Common myeloid progenitor, CD34-positive (primary cell): Measurements from ENCODE around the gene SH3TC1.

ENCODE experiments used
- CTCF ChIA-PET: fragments of 350-600 bp; sonication (Branson Sonifier 250); formaldehyde crosslinking; loops from one replicate; lab custom pipeline; 2021; ENCODE audit warnings: antibody characterized with exemption; lab: Charles Lee
- POLR2A ChIA-PET: fragments of 350-600 bp; sonication (Branson Sonifier 250); formaldehyde crosslinking; loops from one replicate; lab custom pipeline; 2021; ENCODE audit warnings: antibody characterized with exemption; lab: Charles Lee
- DNase-seq, 3 donors: peaks; one replicate each; pipeline versions ENCODE4 v3.0.0 to v3.0.0-alpha.2; 2013
- H3K27ac ChIP-seq, 2 experiments: 1 replicate in 1 of 2; 2 replicates in 1 of 2; pipeline ENCODE4 v1.7.0; 2013; ENCODE audit warnings: inconsistent platforms in 2 of 2, low read length in 2 of 2, mild to moderate bottlenecking in 2 of 2, low read depth in 1 of 2, moderate library complexity in 1 of 2; ENCODE audit not compliant: severe bottlenecking in 2 of 2, insufficient read depth in 1 of 2, poor library complexity in 1 of 2
- H3K27me3 ChIP-seq, 5 experiments: replicated peaks in 2 of 5; 1 replicate in 3 of 5; 2 replicates in 2 of 5; pipeline versions ENCODE4 v1.6.1 to v1.7.0; 2013; ENCODE audit warnings: low read length in 4 of 5, mild to moderate bottlenecking in 2 of 5, moderate library complexity in 2 of 5, inconsistent platforms in 1 of 5; ENCODE audit not compliant: insufficient read depth in 5 of 5, control insufficient read depth in 4 of 5
- H3K36me3 ChIP-seq, 4 experiments: 1 replicate in 2 of 4; 2 replicates in 2 of 4; pipeline versions ENCODE4 v1.6.1 to v1.7.0; 2013; ENCODE audit warnings: low read length in 3 of 4, control low read depth in 1 of 4, mild to moderate bottlenecking in 1 of 4; ENCODE audit not compliant: control insufficient read depth in 4 of 4, insufficient read depth in 4 of 4
- H3K4me1 ChIP-seq, 4 experiments: 1 replicate in 3 of 4; 2 replicates in 1 of 4; pipeline versions ENCODE4 v1.6.1 to v1.7.1; 2013; ENCODE audit warnings: low read length in 3 of 4, mild to moderate bottlenecking in 3 of 4, control low read depth in 1 of 4, inconsistent platforms in 1 of 4, moderate library complexity in 1 of 4; ENCODE audit not compliant: control insufficient read depth in 4 of 4, insufficient read depth in 4 of 4; ENCODE audit errors: control extremely low read depth in 1 of 4
- H3K4me3 ChIP-seq, 7 experiments: 1 replicate in 4 of 7; 2 replicates in 3 of 7; pipeline versions ENCODE4 v1.5.1 to v1.7.0; 2013; ENCODE audit warnings: mild to moderate bottlenecking in 7 of 7, low read length in 6 of 7, moderate library complexity in 6 of 7, inconsistent platforms in 2 of 7, low read depth in 2 of 7, control low read depth in 1 of 7; ENCODE audit not compliant: insufficient read depth in 4 of 7, control insufficient read depth in 1 of 7; ENCODE audit errors: extremely low read depth in 1 of 7
- H3K9me3 ChIP-seq, 5 experiments: 1 replicate in 4 of 5; 2 replicates in 1 of 5; pipeline versions ENCODE4 v1.6.1 to v1.7.1; 2013; ENCODE audit warnings: low read length in 4 of 5, mild to moderate bottlenecking in 2 of 5, inconsistent platforms in 1 of 5, low read depth in 1 of 5, moderate library complexity in 1 of 5; ENCODE audit not compliant: control insufficient read depth in 4 of 5, insufficient read depth in 2 of 5; ENCODE audit errors: control extremely low read depth in 1 of 5
- WGBS: methylation state at CpG from one replicate; pipeline ENCODE4 v1.1.5; 2013; ENCODE audit not compliant: insufficient coverage; 5-methylcytosine and 5-hydroxymethylcytosine counted together

The SH3TC1 gene

GRCh38 chr4:8158710-8159536 lies 40.2 kb upstream of the SH3TC1 start, which contains the start of gene ABLIM2:
TSS of gene ABLIM2 (minus strand) at chr4:8158813. CDS start at chr4:8158689, 124 bp downstream.
- Histone ChIP-seq H3K27me3 (peaks cover 0 to 49% (median 27%) of the 10 kb centered on the region in 5 experiments), H3K9me3 (no peaks in the 10 kb centered on the region), H3K4me3 (peak within 1 kb of the TSS; percentile 47 to 81 (median 72)), H3K4me1 (peaks cover 0 to 18% (median 16%) of the 10 kb centered on the region in 4 experiments), H3K36me3 (no peaks in the 10 kb centered on the region), H3K27ac (no peak within 1 kb of the TSS)
- POLR2A ChIA-PET: no interaction called here
- peak; percentile 98 to 99 (median 99) for DNase-seq
- CTCF ChIA-PET: interaction anchor here (0.9 to 2.9 kb wide), 4 partner anchors 11 to 39 kb away, joined by 3 to 10 read pairs (median 3); no protein-coding TSS in a partner anchor
- under 1% methylated on average over 71 of the region's 96 CpGs for WGBS

DNA sequence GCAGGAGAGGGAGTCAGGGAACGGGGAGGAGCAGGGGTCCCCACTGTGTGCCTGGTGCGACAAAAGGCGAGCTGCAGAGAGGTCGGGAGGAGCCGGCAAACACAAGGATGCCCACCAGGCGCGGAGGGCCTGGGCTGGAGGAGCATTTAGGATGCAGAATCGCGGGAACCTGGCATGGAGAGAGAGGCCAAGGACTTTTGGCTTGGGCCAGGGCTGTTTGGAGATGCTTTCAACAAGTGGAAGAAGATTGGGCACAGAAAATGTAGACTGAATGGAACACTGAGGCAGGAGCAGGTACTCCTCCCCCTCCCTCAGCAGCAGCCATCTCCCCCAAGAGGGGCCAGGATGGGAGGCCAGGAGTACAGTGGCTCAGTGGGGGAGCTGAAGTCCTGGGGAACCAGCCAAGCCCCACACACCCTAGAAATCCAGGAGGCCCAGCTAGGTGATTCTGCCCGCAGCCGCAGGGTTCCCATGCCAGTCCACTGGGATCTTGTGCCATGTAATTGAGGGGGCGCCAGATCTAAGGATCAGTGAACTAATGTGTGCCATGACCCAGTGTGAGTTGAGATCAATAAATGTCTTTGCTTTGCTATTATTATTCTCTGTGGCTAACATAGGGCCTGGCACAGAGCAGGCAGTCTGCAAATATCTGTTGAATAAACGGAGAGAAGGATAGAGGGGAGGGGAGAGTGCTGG lies 39.4 kb upstream of the SH3TC1 start:
- Histone ChIP-seq H3K36me3 (no peaks in the 10 kb centered on the region), H3K4me3 (peak overlapping the region; percentile 47 to 81 (median 72)), H3K27me3 (peaks cover 0 to 46% (median 27%) of the 10 kb centered on the region in 5 experiments), H3K9me3 (no peaks in the 10 kb centered on the region), H3K27ac (no peak overlapping the region), H3K4me1 (peaks cover 0 to 18% (median 16%) of the 10 kb centered on the region in 4 experiments)
- CTCF ChIA-PET: interaction anchor here (0.9 to 2.9 kb wide), 3 partner anchors 17 to 39 kb away, joined by 3 to 10 read pairs (median 3); no protein-coding TSS in a partner anchor
- POLR2A ChIA-PET: no interaction called here
- 40% methylated on average over 8 of the region's 13 CpGs for WGBS
- no peak for DNase-seq

GRCh38 chr4:8160233-8160560 lies 38.9 kb upstream of the SH3TC1 start:
- ChIA-PET CTCF (no interaction called here), POLR2A (no interaction called here)
- no peak overlapping the region for H3K27ac ChIP-seq
- no peaks in the 10 kb centered on the region for H3K9me3 ChIP-seq
- H3K4me3 ChIP-seq: no peak overlapping the region
- whole genome bisulfite sequencing: 89% methylated on average over 1 of the region's 4 CpGs
- H3K36me3 ChIP-seq: no peaks in the 10 kb centered on the region
- peaks cover 0 to 18% (median 16%) of the 10 kb centered on the region in 4 experiments for H3K4me1 ChIP-seq
- no peak for DNase-seq
- peaks cover 0 to 42% (median 25%) of the 10 kb centered on the region in 5 experiments for H3K27me3 ChIP-seq

GRCh38 chr4:8160572-8160971 lies 38.5 kb upstream of the SH3TC1 start:
- H3K27ac ChIP-seq: no peak overlapping the region
- peaks cover 0 to 41% (median 24%) of the 10 kb centered on the region in 5 experiments for H3K27me3 ChIP-seq
- 84% methylated on average over 3 of the region's 3 CpGs for WGBS
- DNase-seq: no peak
- peaks cover 0 to 18% (median 16%) of the 10 kb centered on the region in 4 experiments for H3K4me1 ChIP-seq
- POLR2A ChIA-PET: no interaction called here
- H3K9me3 ChIP-seq: no peaks in the 10 kb centered on the region
- no peak overlapping the region for H3K4me3 ChIP-seq
- CTCF ChIA-PET: interaction anchor here (1.2 kb wide), 1 partner anchor 16 kb away, joined by 6 read pairs; no protein-coding TSS in a partner anchor
- H3K36me3 ChIP-seq: no peaks in the 10 kb centered on the region

- Histone ChIP-seq H3K9me3 (no peaks in the 10 kb centered on the region), H3K36me3 (no peaks in the 10 kb centered on the region), H3K4me1 (peaks cover 0 to 18% (median 15%) of the 10 kb centered on the region in 4 experiments), H3K4me3 (no peak overlapping the region), H3K27me3 (peaks cover 0 to 24% (median 17%) of the 10 kb centered on the region in 5 experiments), H3K27ac (no peak overlapping the region)
- 90% methylated on average over 5 of the region's 8 CpGs for WGBS
- POLR2A ChIA-PET: no interaction called here
- peak in 1 of 3 donors; percentile 39 for DNase-seq
- CTCF ChIA-PET: no interaction called here
Observed at GRCh38 chr4:8162625-8163024, 36.5 kb upstream of the SH3TC1 start.

GRCh38 chr4:8163026-8163425 lies 36.1 kb upstream of the SH3TC1 start:
- CTCF ChIA-PET: no interaction called here
- POLR2A ChIA-PET: no interaction called here
- Histone ChIP-seq H3K27me3 (peaks cover 0 to 20% (median 14%) of the 10 kb centered on the region in 5 experiments), H3K4me3 (no peak overlapping the region), H3K9me3 (no peaks in the 10 kb centered on the region), H3K4me1 (peaks cover 0 to 17% (median 15%) of the 10 kb centered on the region in 4 experiments), H3K27ac (no peak overlapping the region), H3K36me3 (no peaks in the 10 kb centered on the region)
- DNase-seq: no peak
- 91% methylated on average over 7 of the region's 7 CpGs for WGBS
